Stimulated activated CD4-positive, alpha-beta T cell treated with anti-CD3 and anti-CD28 coated beads, TNF-alpha, amount 100 ng/mL, for 1 hour (primary cell): ENCODE measurements around the gene VPS26B.

Source experiments
- DNase-seq, 3 donors: peaks; one replicate each; pipeline ENCODE4 v3.0.0-alpha.2; 2020; ENCODE audit warnings: low read depth in 3 of 3, low spot score in 1 of 3

VPS26B gene

DNA sequence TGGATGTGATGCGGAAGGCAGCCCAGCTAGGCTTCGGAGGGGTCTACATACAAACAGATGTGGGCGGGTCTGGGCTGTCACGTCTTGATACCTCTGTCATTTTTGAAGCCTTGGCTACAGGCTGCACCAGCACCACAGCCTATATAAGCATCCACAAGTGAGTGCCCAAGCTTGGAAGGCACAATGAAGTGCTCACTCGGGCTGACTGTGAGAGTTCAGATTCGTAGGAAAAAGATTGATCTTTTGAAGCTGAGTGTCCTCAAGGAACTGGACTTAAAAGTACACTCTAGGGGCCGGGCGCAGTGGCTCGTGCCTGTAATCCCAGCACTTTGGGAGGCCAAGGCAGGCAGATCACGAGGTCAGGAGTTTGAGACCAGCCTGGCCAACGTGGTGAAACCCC is 32.6 kb downstream of the VPS26B start:
- DNase-seq: no peak

- no peak for DNase-seq
These were observed 34.1 kb downstream of the VPS26B start for GRCh38 chr11:134258577-134258976.

GRCh38 chr11:134260503-134260902 is 36.0 kb downstream of the VPS26B start:
- DNase-seq: no peak

DNA sequence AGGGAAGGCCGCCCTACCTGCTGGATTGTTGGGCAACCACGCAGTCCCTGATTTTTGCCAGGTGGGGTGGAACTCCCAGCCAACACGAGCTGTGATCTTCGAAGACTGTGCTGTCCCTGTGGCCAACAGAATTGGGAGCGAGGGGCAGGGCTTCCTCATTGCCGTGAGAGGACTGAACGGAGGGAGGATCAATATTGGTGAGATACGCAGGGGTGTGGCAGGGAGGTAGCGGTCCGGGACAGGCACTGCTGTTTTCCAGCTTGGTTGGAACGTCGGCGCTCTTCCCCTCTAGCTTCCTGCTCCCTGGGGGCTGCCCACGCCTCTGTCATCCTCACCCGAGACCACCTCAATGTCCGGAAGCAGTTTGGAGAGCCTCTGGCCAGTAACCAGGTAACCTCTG is 36.5 kb downstream of the VPS26B start:
- no peak for DNase-seq

DNA sequence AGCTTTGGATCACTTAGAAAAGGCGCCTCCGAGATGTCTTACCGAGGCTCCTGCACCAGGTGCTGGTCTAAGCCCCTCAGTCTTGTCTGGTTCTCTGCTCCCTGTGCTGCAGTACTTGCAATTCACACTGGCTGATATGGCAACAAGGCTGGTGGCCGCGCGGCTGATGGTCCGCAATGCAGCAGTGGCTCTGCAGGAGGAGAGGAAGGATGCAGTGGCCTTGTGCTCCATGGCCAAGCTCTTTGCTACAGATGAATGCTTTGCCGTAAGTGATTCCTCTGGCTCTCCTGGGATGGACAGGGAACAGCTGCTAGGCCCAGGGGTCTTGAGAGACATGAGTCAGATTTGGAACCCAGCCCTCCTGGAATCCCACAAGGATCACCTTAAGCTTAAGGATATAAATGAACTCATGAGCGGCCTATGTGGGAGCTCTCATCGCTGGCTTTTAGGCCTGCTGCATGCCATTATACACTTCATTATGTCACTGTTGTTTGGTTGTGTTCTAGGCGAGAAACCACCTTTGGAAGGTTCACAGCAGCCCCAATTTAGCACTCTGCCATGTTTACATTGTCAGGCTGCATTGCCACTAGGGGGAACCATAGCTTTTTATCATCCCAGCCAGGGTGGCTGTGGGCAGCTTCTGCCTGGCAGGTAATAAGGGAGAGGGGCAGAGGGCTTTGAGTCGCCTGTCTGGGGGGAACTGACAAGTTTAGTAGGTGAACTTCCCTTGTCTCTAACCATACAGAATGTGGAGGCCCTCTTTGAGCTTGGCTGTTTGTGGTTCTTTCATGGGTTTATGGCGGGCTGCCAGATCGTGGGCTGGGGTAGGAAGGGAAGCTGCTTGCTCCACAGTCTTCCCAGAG is 37.4 kb downstream of the VPS26B start:
- no peak for DNase-seq

DNA sequence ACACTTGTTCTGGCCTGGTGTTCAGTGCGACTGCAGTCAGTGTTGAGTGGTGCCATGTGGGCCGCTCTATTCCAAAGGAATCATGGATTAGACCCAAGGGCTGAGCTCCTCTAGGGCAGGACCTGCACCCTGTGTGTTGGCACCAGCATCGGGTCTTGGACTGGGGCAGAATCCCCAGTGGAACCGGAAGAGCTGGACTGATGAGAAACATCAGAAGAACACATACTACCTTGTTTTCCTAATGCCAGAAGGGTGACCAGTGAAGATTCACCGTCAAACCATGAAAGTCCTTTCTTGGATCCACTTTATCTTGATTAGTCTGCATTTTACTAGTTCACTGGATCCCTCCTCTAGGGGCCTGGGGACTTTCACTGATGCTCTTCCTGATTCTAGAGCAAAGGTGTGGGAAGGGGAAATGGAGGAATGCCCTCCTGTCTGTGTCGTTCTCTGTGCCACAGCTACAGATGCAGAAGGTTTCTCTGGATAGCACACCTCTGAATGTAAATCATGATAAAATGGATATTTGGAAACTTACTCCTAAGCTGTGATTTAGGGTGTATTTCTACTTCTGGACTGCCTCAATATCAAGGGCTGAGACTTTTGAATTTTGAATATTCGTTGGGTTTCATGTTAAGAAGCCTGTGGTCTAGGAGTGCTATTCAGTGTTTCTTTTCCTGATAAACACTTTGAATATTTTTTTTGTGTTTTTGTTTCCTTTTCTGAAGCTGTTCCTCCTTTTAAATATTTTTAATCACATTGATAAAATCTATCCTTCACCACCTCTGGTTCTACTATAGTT is 40.7 kb downstream of the VPS26B start:
- no peak for DNase-seq

DNA sequence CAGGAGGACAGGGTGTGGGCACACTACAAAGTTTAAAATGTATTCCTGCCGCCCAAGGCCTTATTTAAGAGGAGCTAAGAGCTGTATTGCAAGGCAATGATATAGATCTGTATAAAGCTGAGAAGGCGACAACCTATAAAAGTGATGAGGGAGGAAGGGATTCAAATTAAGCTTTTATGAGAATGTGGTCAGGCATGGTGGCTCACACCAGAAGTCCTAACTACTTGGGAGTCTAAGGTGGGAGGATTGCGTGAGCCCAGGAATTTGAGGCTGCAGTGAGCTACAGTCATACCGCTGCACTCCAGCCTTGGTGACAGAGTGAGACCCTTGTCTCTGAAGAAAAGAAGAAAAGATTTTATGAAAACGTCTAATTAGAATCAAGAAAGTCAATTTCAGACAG is 42.0 kb downstream of the VPS26B start:
- DNase-seq: no peak

- no peak for DNase-seq
These were observed 42.4 kb downstream of the VPS26B start for GRCh38 chr11:134266841-134267251.

DNA sequence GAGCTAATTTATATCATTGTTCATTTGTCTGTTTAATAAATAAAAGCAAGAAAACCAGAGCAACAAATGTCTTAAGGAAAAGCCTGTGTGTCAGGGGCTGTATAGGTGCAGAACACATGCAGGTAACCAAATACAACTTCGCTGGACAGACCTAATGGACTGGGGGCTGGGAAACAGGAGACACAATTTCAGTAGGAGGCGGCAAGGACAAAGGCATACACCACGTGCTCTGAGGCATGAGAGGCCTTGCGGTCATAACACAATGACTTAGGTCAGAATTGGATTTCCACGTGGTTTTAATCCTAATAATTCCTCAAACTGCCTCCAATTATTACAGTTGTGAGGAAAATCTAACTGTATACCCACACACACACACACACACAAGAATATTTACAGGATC is 43.0 kb downstream of the VPS26B start:
- no peak for DNase-seq

DNA sequence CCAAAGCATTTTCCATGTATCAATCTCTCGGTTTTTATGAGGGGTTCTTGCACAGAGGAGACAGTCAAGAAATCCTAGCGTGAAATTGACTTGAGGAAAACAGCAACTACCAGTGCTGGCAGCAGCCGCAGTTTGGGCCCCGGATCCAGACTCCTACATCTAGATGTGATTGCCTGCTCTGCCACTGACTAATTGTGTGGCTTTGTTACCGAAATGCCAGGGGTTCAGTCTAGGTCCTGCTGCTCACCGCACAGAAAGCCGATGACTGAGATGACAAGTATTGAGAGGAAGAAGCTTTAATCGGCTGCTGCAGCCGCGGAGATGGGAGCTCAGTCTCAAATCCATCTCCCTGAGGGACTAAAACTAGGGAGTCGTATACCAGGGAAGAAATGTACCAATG is 43.5 kb downstream of the VPS26B start:
- DNase-seq: no peak

DNA sequence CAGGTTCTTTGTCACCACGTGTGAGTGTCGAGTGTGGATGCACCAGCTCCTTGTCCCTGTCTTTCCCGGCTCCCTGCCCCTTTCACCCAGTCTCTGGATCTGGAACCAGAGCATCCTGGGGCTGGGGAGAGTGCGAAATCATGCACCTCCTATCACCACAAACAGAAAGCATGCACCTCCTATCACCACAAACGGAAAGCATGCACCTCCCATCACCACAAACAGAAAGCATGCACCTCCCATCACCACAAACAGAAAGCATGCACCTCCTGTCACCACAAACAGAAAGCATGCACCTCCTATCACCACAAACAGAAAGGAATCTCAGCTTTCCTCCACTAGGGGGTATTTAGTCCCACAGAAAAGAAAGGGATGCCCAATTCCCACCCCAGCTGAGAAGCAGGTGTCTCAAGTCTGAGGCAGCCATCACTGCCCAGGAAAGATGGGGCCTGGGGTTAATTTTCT is 45.8 kb downstream of the VPS26B start:
- no peak for DNase-seq

DNA sequence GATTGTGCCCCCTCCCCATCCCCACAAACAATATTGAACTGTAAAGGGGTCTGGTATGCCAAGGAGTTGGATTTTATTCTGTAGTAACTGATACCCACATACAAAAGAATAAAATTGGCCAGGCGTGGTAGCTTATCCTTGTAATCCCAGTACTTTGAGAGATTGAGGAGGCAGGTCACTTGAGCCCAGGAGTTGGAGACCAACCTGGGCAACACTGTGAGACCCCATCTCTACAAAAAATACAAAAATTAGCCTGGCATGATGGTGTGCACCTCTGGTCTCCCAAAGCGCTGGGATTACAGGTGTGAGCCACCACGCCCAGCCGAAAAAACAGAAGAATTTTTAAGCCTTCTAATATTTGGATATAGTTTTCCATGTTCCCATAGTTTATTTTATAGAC is 47.5 kb downstream of the VPS26B start:
- no peak for DNase-seq

DNA sequence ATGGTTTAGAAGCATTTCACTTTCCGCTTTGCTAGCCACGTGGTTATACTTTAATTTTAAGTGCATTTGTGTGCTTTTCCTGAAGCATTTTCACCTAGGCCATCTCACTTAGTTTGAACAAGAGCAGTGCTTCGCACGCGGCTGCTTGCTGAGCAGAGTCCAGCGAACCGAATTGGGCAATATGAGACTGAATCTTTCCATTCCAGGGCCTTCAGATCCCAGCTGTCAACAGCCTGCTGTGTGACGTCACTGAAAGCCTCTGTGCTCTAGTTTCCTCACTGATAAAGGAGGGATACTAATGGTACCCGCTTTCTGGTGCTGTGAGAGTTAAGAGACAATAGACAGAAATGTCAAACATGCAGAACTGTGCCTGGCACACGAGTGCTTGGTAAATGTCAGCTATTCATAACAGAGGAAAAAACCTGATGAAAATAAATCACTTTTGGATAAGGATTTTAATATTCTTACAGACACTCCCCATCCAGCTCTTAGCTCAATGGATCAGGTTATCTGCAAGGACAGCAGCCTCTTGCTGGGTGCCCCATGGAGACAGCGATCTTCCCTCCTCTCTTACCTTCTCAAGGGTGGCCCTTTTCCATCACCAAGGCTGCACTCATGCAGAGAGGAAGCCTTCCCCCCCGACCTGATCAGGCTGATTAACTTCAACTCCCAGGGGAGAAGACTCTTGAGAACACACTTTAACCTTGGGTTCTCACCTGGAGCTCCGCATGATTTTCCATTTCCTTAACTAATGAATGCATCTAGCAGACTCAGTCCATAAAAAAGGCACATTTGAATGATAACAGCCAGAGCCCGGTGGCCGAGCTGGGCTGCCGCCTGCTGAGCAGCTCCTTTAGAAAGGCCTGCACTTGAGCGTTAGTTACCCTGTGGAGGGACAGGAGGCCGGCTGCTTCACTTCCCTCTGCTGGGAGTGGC is 48.2 kb downstream of the VPS26B start:
- DNase-seq: no peak

DNA sequence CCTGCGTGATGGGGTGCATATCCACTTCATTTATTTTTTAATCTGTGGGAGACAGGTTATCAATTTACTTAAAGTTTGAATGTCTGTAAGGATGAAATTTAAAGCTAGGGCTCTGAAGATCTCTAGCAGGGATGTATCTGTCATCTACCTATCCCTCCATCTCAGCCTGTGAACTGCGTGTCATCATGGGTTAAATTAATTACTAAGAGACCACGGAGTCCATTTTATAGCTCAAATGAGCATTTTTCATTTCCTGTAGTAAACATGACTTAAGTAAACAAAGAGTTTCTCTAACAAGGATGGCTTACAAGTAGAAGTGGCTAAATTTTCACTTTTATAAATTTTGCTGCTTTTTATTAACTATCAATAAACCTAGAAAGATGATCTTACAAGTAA is 48.8 kb downstream of the VPS26B start:
- no peak for DNase-seq

- no peak for DNase-seq
These were observed 50.7 kb downstream of the VPS26B start for GRCh38 chr11:134275188-134275533.

GRCh38 chr11:134275534-134276395 is 51.3 kb downstream of the VPS26B start, which contains the start of gene GLB1L3:
Gene GLB1L3 (plus strand): TSS chr11:134276379. CDS start chr11:134276741, 362 bp downstream.
- DNase-seq: peak; percentile 33 to 65 (median 57)

DNA sequence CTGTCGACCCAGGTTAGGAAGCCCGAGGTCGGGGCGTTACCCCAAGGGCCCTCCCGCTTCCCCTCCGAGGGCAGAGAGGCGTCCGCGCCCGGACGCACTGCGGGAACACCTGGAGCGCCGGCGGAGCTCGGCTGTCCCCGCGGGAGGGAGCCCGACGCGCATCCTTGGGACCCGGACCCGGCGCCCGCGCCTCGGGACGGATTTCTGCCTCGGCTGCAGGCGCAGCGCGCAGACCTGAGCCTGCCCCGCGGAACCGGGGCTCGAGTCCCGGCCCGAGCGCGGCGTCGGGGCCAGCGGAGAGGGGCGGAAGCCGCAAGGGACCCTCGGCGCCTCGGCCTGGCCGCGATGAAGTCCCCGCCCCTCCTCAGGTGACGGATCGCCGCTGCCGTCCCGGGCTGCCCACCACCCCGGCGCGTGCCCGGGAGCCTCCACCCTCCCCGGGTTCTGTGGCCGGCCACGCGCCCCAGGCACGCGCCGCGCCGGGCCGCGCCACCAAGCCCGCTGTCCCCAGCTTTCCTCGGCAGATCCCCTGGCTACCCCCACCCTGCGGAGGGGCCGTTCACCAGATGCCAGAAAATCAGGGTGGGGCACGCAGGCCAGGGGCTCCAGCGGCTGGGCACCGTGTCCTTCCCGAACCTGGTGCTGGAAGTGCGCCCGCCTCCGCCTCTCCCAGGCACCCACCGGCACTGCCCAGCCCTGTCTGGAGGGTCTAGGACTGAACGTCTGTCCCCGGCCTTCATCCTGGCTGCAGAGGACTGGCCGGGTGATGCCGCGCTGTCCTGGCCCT is 52.1 kb downstream of the VPS26B start:
- no peak for DNase-seq

DNA sequence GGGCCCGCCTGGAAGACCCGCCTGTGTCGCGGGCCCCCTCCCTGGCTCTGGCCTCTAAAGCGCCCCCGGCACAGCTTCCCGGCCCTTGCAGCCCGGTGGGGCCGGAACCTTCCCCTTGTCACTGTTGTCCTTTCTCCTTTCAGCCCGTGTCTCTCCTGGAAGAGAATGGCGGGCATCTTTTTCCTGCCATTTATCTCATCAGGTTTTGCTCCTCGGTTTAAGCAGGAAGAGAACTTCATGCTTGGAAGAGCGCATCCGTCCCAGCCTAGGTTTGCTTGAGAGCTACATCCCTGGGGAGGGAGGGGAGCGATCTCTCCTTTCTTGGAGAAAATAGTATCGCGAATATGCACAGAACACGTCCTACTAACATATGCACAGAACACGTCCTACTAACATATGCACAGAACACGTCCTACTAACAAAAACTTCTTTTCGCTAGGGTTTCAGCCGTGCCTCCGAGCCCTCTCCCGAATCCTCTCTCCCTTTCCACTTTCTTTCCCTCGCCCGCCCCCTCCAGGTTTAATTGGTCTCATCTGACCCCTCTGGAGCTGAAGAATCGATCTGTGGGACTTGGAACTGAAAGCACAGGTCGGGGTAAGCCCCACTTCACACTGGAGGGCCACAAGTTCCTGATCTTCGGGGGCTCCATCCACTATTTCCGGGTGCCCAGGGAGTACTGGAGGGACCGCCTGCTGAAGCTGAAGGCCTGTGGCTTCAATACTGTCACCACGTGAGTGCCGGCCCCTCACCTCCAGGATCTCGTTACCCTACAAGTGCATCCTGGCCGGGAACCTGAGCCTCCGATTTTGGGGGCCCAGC is 52.9 kb downstream of the VPS26B start:
- DNase-seq: no peak

- DNase-seq: no peak
These were observed 53.9 kb downstream of the VPS26B start for GRCh38 chr11:134278356-134278755.
